A673 (cell line): Measurements from ENCODE around the gene ELF1. TPM values are rescaled to one million over a fixed set of nuclear protein-coding genes. Genes with fewer than 3 reads are reported as not detected.

ENCODE experiments used
- BruUV-seq: library from RNA; stranded (reverse); fragments of 400-500 nt; replicated peaks from 2 replicates; lab custom pipeline; 2021; lab: Mats Ljungman, UMichigan
- CTCF ChIA-PET: fragments of 300-600 bp; sonication (Branson Sonifier 250); formaldehyde crosslinking; loops from one replicate; lab custom pipeline; 2022; ENCODE audit warnings: antibody characterized with exemption; lab: Charles Lee
- POLR2A ChIA-PET: fragments of 300-600 bp; sonication (Branson Sonifier 250); formaldehyde crosslinking; loops from one replicate; lab custom pipeline; 2022; ENCODE audit warnings: antibody characterized with exemption; ENCODE audit not compliant: low non-redundant PET; lab: Charles Lee
- DNase-seq: peaks from one replicate; pipeline ENCODE4 v3.0.0-alpha.2; 2015; ENCODE audit warnings: low spot score
- H3K27ac ChIP-seq: fragments of 200-600 bp; sonication (generic); 2 replicates; pipeline ENCODE4 v1.5.1; 2016; ENCODE audit warnings: mixed run types, low read depth, mild to moderate bottlenecking, mixed read lengths, antibody characterized with exemption, low read length; ENCODE audit not compliant: poor library complexity, severe bottlenecking
- H3K27me3 ChIP-seq: fragments of 200-600 bp; sonication (generic); replicated peaks from 2 replicates; pipeline ENCODE4 v1.6.1; 2017; ENCODE audit warnings: mixed run types, low read depth, mild to moderate bottlenecking, mixed read lengths, antibody characterized with exemption, low read length; ENCODE audit not compliant: insufficient read depth, poor library complexity
- H3K36me3 ChIP-seq: fragments of 200-600 bp; sonication (generic); 2 replicates; pipeline ENCODE4 v1.6.1; 2016; ENCODE audit warnings: mixed run types, mild to moderate bottlenecking, mixed read lengths, antibody characterized with exemption, low read length; ENCODE audit not compliant: insufficient read depth, poor library complexity, severe bottlenecking
- H3K4me1 ChIP-seq: fragments of 200-600 bp; sonication (generic); 2 replicates; pipeline ENCODE4 v1.6.1; 2017; ENCODE audit warnings: mixed run types, mild to moderate bottlenecking, mixed read lengths, antibody characterized with exemption, low read length; ENCODE audit not compliant: insufficient read depth, poor library complexity, severe bottlenecking
- H3K4me3 ChIP-seq: fragments of 200-600 bp; sonication (generic); 2 replicates; pipeline ENCODE4 v1.5.1; 2016; ENCODE audit warnings: low read depth, mixed run types, mild to moderate bottlenecking, mixed read lengths, low read length; ENCODE audit not compliant: poor library complexity, severe bottlenecking
- H3K9me3 ChIP-seq: fragments of 200-600 bp; sonication (generic); 2 replicates; pipeline ENCODE4 v1.6.1; 2016; ENCODE audit warnings: mixed run types, low read depth, mild to moderate bottlenecking, mixed read lengths, antibody characterized with exemption, low read length; ENCODE audit not compliant: poor library complexity, severe bottlenecking
- EZH2 ChIP-seq: fragments of 200-600 bp; sonication (generic); IDR thresholded peaks from 2 replicates; pipeline ENCODE4 v1.6.1; 2017; ENCODE audit warnings: borderline replicate concordance, low read depth, mild to moderate bottlenecking, mixed read lengths, antibody characterized with exemption, low read length; ENCODE audit not compliant: poor library complexity, severe bottlenecking
- intact Hi-C: fragments of 100-400 bp; cut with micrococcal nuclease; formaldehyde crosslinking; loops from one replicate; pipeline ENCODE4 v1.10.0; 2022; ENCODE audit not compliant: unreplicated experiment
- total RNA-seq: library from RNA; stranded (reverse); gene quantifications from 2 replicates; pipeline ENCODE4 v1.2.3, GENCODE V29; 2021
- TF ChIP-seq, protein P1 (sequence below): fragments of 300-800, 200-600 bp; sonication (generic); conservative IDR thresholded peaks from 2 replicates; pipeline ENCODE4 v1.5.1; 2017; ENCODE audit warnings: low read depth, mild to moderate bottlenecking, antibody characterized with exemption, low read length, moderate library complexity, mixed read lengths

ELF1 gene
- total RNA-seq, 1 experiment from 2014 or later = 31.5 TPM

DNA sequence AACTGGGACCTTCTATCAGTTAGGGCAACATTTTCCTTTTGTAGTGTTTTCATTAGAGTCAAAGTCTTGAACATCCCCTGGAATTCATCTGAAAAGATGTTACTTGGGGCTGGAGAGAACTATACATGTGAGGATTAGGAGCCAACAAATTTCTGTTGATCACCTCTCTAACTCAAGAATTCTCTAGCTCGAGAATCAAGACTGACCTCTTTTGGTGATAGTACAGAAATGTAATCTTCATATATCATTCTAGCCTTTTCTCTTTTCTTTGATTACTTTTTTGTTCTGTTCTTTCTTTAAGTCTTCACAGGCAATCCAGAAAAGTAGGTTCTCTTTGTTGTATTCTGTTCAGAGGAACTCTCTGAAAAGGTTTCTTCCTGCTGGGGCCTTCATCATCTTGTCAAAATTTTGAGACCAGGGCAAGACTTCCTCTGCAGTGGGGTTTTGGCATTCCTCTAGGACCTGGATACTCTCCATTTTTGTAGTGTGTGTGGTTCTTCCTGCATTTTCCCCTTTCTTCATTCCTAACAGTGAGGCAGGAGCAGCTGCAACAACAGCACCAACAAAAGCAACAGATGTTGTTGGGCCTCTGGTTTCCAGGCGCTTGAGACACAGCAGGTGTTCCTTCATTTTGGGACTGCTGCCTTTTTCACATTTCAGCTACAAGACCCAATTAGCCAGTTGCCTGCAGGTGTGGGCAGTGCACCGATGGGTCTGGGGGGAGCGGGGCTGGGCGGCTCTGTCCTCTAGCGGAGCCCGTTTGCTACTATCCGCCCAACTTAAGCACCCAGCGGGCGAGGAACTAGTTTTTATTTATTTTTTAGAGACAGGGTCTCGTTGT lies 26.2 kb downstream of the ELF1 start:
- intact Hi-C loops = loop anchor here (1.0 kb wide), 1 partner anchor 216 kb away; no protein-coding TSS in a partner anchor
- peaks cover 4% of the 10 kb centered on the region for H3K4me1 ChIP-seq
- peak; percentile 44 for DNase-seq
- H3K27ac ChIP-seq = no peak overlapping the region
- ChIA-PET POLR2A (no interaction called here), CTCF (interaction anchor here (0.6 to 1.1 kb wide), 2 partner anchors 66 to 215 kb away, joined by 3 to 6 read pairs; no protein-coding TSS in a partner anchor)
- no peak overlapping the region for H3K4me3 ChIP-seq
- H3K9me3 ChIP-seq = no peaks in the 10 kb centered on the region
- H3K36me3 ChIP-seq = no peaks in the 10 kb centered on the region
- H3K27me3 ChIP-seq = no peaks in the 10 kb centered on the region
- BruUV-seq = no TSS peak
- TF ChIP-seq EZH2 = no peak
- TF ChIP-seq, protein P1, sequence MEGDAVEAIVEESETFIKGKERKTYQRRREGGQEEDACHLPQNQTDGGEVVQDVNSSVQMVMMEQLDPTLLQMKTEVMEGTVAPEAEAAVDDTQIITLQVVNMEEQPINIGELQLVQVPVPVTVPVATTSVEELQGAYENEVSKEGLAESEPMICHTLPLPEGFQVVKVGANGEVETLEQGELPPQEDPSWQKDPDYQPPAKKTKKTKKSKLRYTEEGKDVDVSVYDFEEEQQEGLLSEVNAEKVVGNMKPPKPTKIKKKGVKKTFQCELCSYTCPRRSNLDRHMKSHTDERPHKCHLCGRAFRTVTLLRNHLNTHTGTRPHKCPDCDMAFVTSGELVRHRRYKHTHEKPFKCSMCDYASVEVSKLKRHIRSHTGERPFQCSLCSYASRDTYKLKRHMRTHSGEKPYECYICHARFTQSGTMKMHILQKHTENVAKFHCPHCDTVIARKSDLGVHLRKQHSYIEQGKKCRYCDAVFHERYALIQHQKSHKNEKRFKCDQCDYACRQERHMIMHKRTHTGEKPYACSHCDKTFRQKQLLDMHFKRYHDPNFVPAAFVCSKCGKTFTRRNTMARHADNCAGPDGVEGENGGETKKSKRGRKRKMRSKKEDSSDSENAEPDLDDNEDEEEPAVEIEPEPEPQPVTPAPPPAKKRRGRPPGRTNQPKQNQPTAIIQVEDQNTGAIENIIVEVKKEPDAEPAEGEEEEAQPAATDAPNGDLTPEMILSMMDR = peak; percentile 49

DNA sequence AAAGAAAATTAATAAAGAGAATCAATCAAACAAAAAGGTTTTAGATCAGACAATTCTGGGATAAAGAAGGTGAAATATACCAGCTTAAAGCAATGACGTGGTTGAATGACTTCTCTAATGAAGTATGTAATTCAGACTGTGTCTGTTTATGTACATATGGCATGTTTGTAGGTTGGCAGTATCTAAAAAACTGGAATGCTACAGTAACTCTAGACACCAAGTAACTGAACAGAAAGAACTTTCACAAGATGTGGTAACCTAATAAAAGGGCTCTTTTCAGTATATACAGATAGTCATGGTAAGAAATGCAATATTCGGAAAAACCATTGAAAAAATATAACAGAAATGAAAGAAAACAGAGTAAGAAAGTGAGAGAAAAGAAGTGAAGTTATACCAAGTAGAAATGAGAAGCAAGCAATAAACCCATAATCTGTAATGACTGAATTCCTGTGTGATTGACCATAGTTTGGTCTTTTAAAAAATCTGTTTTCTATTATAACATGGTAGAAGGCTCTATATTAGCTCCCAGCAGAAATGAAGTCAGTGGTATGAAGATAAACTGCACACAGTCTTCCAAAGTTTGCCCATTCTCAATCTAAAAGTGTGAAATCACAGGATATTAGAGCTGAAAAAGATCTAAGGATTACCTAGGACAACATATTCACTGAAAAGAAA lies 31.4 kb downstream of the ELF1 start:
- Histone ChIP-seq H3K9me3 (no peaks in the 10 kb centered on the region), H3K27me3 (no peaks in the 10 kb centered on the region), H3K4me3 (no peak overlapping the region), H3K36me3 (no peaks in the 10 kb centered on the region), H3K27ac (peak overlapping the region; percentile 38), H3K4me1 (peaks cover 40% of the 10 kb centered on the region)
- ChIA-PET CTCF (no interaction called here), POLR2A (no interaction called here)
- DNase-seq = no peak
- BruUV-seq = no TSS peak
- intact Hi-C loops = no loop called here
- TF ChIP-seq, protein P1 = no peak
- TF ChIP-seq EZH2 = no peak

DNA sequence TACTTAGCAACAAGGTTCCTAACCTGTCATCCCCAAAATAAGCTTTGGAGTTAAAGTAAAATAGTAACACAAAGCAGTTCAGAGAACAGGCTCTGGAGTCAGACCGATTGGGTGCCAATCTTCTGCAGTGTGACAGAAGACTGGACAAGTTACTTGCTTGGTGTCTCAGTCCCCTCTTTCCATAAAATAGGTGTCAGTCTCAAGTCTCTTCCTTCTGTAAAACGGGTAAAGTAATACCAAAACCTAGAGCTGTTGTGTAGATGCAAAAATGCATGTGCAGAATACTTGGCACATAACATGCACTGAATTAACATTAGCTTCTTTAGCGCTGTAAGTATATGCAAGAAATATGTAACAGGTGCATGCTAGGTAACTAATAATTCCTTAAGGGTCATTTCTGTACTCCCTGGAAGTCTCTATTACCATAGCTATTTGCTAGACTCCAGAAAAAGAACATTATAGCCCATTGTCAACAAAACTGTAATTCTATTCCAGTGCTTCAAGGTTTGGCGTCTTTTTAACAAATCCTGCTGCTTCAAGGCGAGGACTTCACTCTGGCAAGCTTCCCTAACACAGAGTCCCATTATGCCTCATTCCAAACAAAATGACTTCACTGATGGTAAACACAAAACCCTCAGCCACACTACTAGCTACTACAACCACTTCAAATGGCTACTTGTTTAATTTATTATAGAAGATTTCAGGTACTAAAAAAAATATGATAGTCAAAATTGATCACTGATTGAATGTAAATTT lies 32.8 kb downstream of the ELF1 start:
- Histone ChIP-seq H3K36me3 (no peaks in the 10 kb centered on the region), H3K4me1 (peaks cover 40% of the 10 kb centered on the region), H3K27ac (no peak overlapping the region), H3K27me3 (no peaks in the 10 kb centered on the region), H3K4me3 (no peak overlapping the region), H3K9me3 (no peaks in the 10 kb centered on the region)
- ChIA-PET POLR2A (no interaction called here), CTCF (interaction anchor here (0.5 kb wide), 2 partner anchors 215 to 232 kb away, joined by 3 to 4 read pairs; no protein-coding TSS in a partner anchor)
- intact Hi-C loops = no loop called here
- BruUV-seq = no TSS peak
- peak; percentile 32 for DNase-seq
- TF ChIP-seq, protein P1 = no peak
- TF ChIP-seq EZH2 = no peak
